Measurements from ENCODE around the gene AKAP17A.

AKAP17A gene

DNA sequence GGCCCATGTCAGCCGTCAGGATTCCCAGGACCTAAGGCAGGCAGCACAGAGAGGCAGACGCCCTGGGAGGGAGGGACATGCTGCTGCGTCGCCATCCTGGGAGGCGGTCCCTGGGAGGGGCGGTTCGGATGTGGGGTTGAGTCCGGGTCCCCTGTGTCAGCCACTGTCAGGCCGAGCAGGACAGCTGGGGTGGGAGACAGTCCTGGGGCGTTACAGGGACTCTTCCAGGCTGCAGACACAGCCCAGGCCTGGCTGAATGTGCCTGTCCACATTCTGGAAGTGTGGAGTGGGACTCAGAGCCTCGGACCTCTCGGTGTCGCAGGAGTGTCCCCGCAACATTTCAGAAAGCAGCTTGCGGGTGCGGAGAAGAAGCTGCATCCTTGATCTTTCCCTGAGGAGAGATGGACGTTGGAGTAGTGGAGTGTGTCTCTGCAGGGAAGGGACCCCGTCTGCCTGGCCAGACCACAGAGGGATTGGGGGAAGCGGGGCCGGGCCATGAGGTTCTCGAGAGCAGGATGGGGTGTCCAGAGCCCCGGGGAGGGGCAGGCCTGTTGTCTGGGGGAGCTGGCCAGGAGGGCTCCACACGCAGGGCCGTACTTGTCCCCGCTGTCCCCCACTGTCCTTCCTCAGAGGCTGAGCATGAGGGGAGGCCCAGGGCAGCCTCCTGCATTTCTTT, 6.1 kb downstream of the AKAP17A start:
- H3K27ac ChIP-seq (ENCODE audit: low read depth, low read length, poor library complexity, severe bottlenecking) = no peak overlapping the region
- no peak for TF ChIP-seq EZH2 (IDR thresholded peaks at IDR 0.05; ENCODE audit: borderline replicate concordance, low read length)
- TF ChIP-seq, protein P1, sequence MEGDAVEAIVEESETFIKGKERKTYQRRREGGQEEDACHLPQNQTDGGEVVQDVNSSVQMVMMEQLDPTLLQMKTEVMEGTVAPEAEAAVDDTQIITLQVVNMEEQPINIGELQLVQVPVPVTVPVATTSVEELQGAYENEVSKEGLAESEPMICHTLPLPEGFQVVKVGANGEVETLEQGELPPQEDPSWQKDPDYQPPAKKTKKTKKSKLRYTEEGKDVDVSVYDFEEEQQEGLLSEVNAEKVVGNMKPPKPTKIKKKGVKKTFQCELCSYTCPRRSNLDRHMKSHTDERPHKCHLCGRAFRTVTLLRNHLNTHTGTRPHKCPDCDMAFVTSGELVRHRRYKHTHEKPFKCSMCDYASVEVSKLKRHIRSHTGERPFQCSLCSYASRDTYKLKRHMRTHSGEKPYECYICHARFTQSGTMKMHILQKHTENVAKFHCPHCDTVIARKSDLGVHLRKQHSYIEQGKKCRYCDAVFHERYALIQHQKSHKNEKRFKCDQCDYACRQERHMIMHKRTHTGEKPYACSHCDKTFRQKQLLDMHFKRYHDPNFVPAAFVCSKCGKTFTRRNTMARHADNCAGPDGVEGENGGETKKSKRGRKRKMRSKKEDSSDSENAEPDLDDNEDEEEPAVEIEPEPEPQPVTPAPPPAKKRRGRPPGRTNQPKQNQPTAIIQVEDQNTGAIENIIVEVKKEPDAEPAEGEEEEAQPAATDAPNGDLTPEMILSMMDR (IDR thresholded peaks at IDR 0.05; ENCODE audit: low read length) = no peak

DNA sequence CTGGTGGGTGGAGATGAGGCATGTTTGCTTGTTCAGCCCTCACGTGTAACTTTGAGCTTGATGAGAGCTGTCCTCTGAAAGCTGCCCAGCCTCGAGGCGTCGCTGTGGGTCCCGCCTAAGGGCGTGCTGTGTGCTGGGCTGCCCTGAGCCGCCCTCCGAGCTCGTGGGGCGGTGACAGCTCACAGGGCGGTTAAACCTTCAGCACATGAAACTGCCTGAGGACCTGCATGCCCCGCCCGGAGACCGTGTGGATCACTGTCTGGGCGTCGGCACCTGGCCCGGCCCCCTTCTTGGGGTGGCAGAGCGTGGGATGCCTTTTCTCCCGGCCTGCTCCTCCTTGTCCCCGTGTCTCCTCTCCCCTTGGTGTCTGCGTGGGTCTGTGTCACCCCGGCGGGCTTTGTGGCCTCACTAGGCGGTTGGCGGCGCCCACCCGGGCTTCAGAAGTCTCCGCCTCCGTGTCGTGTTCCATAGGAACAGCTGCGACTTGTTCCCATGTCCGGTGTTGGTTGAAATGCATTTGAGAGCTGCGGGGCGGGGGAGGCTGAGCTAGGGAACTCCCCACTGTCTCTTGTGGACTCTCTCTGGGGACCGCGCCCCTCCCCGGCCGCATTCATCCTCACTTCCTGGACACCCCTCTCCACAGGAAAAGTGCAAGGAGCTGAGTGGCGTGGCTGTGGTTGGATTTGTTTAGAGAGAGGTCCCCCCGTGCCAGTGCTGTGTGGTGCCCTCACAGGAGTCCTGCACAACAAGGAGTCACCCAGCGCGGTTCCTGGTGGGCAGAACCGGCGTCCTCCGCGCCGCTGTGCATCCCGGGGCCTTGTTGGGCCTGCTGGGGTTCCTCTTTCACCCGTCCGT, 6.8 kb downstream of the AKAP17A start:
- no peak overlapping the region for H3K4me3 ChIP-seq (ENCODE audit: low read depth, low read length, poor library complexity, severe bottlenecking)
- H3K4me1 ChIP-seq (ENCODE audit: insufficient read depth, low read length, severe bottlenecking) = no peaks in the 10 kb centered on the region
- H3F3A ChIP-seq (ENCODE audit: insufficient read depth, low read length) = no peaks in the 10 kb centered on the region
- no peak overlapping the region for H2AFZ ChIP-seq (ENCODE audit: low read length)
- no peaks in the 10 kb centered on the region for H4K20me1 ChIP-seq (ENCODE audit: insufficient read depth, low read length)
- H3K27me3 ChIP-seq (ENCODE audit: insufficient read depth, low read length) = no peaks in the 10 kb centered on the region
- peaks cover 96% of the 10 kb centered on the region for H3K36me3 ChIP-seq (ENCODE audit: insufficient read depth, low read length)
- H3K27ac ChIP-seq (ENCODE audit: low read depth, low read length, poor library complexity, severe bottlenecking) = no peak overlapping the region
- TF ChIP-seq, protein P1 (IDR thresholded peaks at IDR 0.05; ENCODE audit: low read length) = no peak
- TF ChIP-seq EZH2 (IDR thresholded peaks at IDR 0.05; ENCODE audit: borderline replicate concordance, low read length) = no peak
- no peak overlapping the region for H3K9ac ChIP-seq (ENCODE audit: low read length)
- H3K4me2 ChIP-seq (ENCODE audit: low read length) = no peak overlapping the region
- no peaks in the 10 kb centered on the region for H3K9me3 ChIP-seq (ENCODE audit: low read length)
- H3K79me2 ChIP-seq (ENCODE audit: insufficient read depth, low read length) = peaks cover 11% of the 10 kb centered on the region
- no peaks in the 10 kb centered on the region for H3K9me2 ChIP-seq (ENCODE audit: low read depth, low read length)

More for the DNA sequence above, 6.1 kb downstream of the AKAP17A start:
- Histone ChIP-seq H3K36me3 (ENCODE audit: insufficient read depth, low read length) (peaks cover 92% of the 10 kb centered on the region), H3K79me2 (ENCODE audit: insufficient read depth, low read length) (peaks cover 19% of the 10 kb centered on the region), H3K9ac (ENCODE audit: low read length) (no peak overlapping the region), H3K27me3 (ENCODE audit: insufficient read depth, low read length) (no peaks in the 10 kb centered on the region), H3K9me3 (ENCODE audit: low read length) (no peaks in the 10 kb centered on the region), H3K4me2 (ENCODE audit: low read length) (no peak overlapping the region), H3K4me3 (ENCODE audit: low read depth, low read length, poor library complexity, severe bottlenecking) (no peak overlapping the region), H2AFZ (ENCODE audit: low read length) (no peak overlapping the region), H3K4me1 (ENCODE audit: insufficient read depth, low read length, severe bottlenecking) (peaks cover 7% of the 10 kb centered on the region), H3K9me2 (ENCODE audit: low read depth, low read length) (no peaks in the 10 kb centered on the region), H3F3A (ENCODE audit: insufficient read depth, low read length) (no peaks in the 10 kb centered on the region), H4K20me1 (ENCODE audit: insufficient read depth, low read length) (no peaks in the 10 kb centered on the region)

DNA sequence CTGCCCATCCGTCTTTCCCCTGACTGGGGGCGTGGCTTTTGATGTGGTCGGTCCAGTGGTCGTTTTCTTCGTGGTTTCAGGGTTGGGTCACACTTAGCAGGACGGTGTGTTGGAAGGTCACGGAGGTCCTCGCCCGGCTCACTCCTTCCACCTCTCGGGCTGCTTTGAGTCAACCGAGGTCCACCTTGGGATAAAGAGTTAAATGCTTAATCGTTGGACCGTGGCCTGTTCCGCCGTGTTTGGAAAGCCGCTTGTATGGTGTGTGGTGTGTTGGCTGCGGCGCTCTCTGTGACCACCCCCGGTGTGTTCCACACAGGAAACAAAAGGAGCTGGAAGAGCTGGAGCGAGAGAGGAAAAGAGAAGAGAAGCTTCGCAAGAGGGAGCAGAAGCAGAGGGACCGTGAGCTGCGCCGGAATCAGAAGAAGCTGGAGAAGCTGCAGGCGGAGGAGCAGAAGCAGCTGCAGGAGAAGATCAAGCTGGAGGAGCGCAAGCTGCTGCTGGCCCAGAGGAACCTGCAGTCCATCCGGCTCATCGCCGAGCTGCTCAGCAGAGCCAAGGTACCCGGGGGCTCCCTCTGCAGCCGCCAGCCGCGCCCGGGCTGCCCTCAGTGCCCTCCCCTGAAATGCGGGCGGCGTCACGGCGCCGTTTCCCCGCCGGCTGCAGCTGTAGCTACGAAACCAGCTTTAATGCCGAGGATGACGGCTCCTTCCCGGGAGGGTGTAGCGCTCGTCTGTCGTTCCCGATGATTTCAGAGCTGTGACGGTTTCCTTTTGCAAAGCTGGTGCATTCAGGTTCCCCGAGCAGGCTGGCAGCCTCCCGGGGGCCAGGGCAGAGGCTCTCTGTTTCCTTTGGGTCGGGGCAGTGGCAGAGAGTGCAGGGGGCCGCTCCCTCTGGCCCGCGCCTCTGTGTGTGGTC, 7.7 kb downstream of the AKAP17A start:
- H4K20me1 ChIP-seq (ENCODE audit: insufficient read depth, low read length) = no peaks in the 10 kb centered on the region
- no peak for TF ChIP-seq EZH2 (IDR thresholded peaks at IDR 0.05; ENCODE audit: borderline replicate concordance, low read length)
- TF ChIP-seq, protein P1 (IDR thresholded peaks at IDR 0.05; ENCODE audit: low read length) = no peak
- no peak overlapping the region for H2AFZ ChIP-seq (ENCODE audit: low read length)
- no peaks in the 10 kb centered on the region for H3K27me3 ChIP-seq (ENCODE audit: insufficient read depth, low read length)
- H3K27ac ChIP-seq (ENCODE audit: low read depth, low read length, poor library complexity, severe bottlenecking) = no peak overlapping the region
- H3K36me3 ChIP-seq (ENCODE audit: insufficient read depth, low read length) = peaks cover 90% of the 10 kb centered on the region
- no peaks in the 10 kb centered on the region for H3K9me3 ChIP-seq (ENCODE audit: low read length)
- H3F3A ChIP-seq (ENCODE audit: insufficient read depth, low read length) = no peaks in the 10 kb centered on the region
- no peaks in the 10 kb centered on the region for H3K9me2 ChIP-seq (ENCODE audit: low read depth, low read length)
- H3K4me1 ChIP-seq (ENCODE audit: insufficient read depth, low read length, severe bottlenecking) = no peaks in the 10 kb centered on the region
- peaks cover 3% of the 10 kb centered on the region for H3K79me2 ChIP-seq (ENCODE audit: insufficient read depth, low read length)
- H3K4me2 ChIP-seq (ENCODE audit: low read length) = no peak overlapping the region
- no peak overlapping the region for H3K4me3 ChIP-seq (ENCODE audit: low read depth, low read length, poor library complexity, severe bottlenecking)
- H3K9ac ChIP-seq (ENCODE audit: low read length) = no peak overlapping the region
